Measurements from ENCODE around the gene RYR2.

DNA sequence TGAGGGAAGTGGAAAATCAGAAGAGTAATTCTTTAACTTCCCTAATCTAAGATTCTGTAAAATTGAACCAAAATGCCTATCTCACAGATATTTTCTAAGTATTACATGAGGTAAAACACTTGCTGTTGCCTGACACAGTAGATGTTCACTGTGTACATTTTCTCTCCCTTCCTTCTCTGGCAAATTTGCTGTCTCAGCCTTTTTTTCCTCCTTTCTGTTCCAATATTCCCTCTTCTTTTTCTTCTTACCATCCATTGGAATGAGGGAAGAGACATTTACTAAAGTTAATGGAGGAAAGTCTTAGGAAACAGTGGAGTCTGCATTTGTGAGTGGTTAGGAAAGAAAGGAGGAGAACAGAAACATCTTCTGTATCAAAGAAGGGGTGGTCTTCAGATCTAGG is 608.8 kb downstream of the RYR2 start:
- TF ChIP-seq TAF1 (IDR thresholded peaks at IDR 0.05; ENCODE audit: borderline replicate concordance, low read depth, low read length) (no peak), GATA2 (CRISPR knock-in tag; IDR thresholded peaks at IDR 0.05) (no peak), NFIC (IDR thresholded peaks at IDR 0.05; ENCODE audit: borderline replicate concordance) (no peak), CTCF (IDR thresholded peaks at IDR 0.05) (no peak), YY1 (IDR thresholded peaks at IDR 0.05; ENCODE audit: low read depth) (no peak)
- TF ChIP-seq, protein P1, sequence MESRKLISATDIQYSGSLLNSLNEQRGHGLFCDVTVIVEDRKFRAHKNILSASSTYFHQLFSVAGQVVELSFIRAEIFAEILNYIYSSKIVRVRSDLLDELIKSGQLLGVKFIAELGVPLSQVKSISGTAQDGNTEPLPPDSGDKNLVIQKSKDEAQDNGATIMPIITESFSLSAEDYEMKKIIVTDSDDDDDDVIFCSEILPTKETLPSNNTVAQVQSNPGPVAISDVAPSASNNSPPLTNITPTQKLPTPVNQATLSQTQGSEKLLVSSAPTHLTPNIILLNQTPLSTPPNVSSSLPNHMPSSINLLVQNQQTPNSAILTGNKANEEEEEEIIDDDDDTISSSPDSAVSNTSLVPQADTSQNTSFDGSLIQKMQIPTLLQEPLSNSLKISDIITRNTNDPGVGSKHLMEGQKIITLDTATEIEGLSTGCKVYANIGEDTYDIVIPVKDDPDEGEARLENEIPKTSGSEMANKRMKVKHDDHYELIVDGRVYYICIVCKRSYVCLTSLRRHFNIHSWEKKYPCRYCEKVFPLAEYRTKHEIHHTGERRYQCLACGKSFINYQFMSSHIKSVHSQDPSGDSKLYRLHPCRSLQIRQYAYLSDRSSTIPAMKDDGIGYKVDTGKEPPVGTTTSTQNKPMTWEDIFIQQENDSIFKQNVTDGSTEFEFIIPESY (IDR thresholded peaks at IDR 0.05; ENCODE audit: borderline replicate concordance, low read depth), result no peak

Measured in SK-N-SH (cell line).